ENCODE results near the gene NUAK2. TPM values are rescaled to one million over a fixed set of nuclear protein-coding genes. Genes with fewer than 3 reads are reported as not detected.

Gene NUAK2
- total and polyA plus RNA-seq, 8 donors: 0.58 to 16.5 (median 2.1) TPM

GRCh38 chr1:205344066-205344928 lies 22.8 kb upstream of the NUAK2 start:
- DNase-seq: peak; percentile 66 to 73
- H3K27ac ChIP-seq: peak overlapping the region in 1 of 5 donors; percentile 42
- H3K36me3 ChIP-seq: no peaks in the 10 kb centered on the region
- TF ChIP-seq CTCF (IDR thresholded peaks at IDR 0.05) (no peak), POLR2AphosphoS5 (IDR thresholded peaks at IDR 0.05) (peak in 1 of 3 donors; percentile 3)
- 5 to 19% (median 8%) methylated on average over 16 to 56 of the region's 59 CpGs for WGBS, 5 donors
- intact Hi-C loops (cut with DNase I; ENCODE audit: low total_unique reads): no loop called here
- peaks cover 15 to 20% (median 18%) of the 10 kb centered on the region in 4 donors for H3K4me1 ChIP-seq
- no peaks in the 10 kb centered on the region for H3K9me3 ChIP-seq
- peak overlapping the region; percentile 36 to 58 (median 44) for H3K4me3 ChIP-seq
- peaks cover 8 to 75% (median 22%) of the 10 kb centered on the region in 3 donors for H3K27me3 ChIP-seq

- 3 to 26% (median 5%) methylated on average over 8 to 63 of the region's 63 CpGs for WGBS, 5 donors
- peak overlapping the region in 1 of 5 donors; percentile 42 for H3K27ac ChIP-seq
- intact Hi-C loops (cut with DNase I; ENCODE audit: low total_unique reads): no loop called here
- no peaks in the 10 kb centered on the region for H3K9me3 ChIP-seq
- peak overlapping the region; percentile 36 to 58 (median 44) for H3K4me3 ChIP-seq
- peak in 1 of 2 donors; percentile 65 for DNase-seq
- H3K36me3 ChIP-seq: no peaks in the 10 kb centered on the region
- H3K4me1 ChIP-seq: peaks cover 15 to 20% (median 18%) of the 10 kb centered on the region in 4 donors
- TF ChIP-seq POLR2AphosphoS5 (IDR thresholded peaks at IDR 0.05) (no peak), CTCF (IDR thresholded peaks at IDR 0.05) (no peak), EP300 (IDR thresholded peaks at IDR 0.05) (no peak), POLR2A (IDR thresholded peaks at IDR 0.05) (no peak)
- H3K27me3 ChIP-seq: peaks cover 8 to 68% (median 22%) of the 10 kb centered on the region in 3 donors
Observed at GRCh38 chr1:205343431-205344065, 22.0 kb upstream of the NUAK2 start.

GRCh38 chr1:205342986-205343385 lies 21.4 kb upstream of the NUAK2 start:
- 71 to 86% (median 80%) methylated on average over 12 of the region's 12 CpGs for WGBS, 5 donors
- Histone ChIP-seq H3K27ac (no peak overlapping the region), H3K4me3 (peak overlapping the region in 3 of 4 donors; percentile 36 to 58 (median 41)), H3K4me1 (peaks cover 15 to 20% (median 18%) of the 10 kb centered on the region in 4 donors), H3K36me3 (no peaks in the 10 kb centered on the region), H3K27me3 (peaks cover 8 to 62% (median 22%) of the 10 kb centered on the region in 3 donors), H3K9me3 (no peaks in the 10 kb centered on the region)
- DNase-seq: no peak
- intact Hi-C loops (cut with DNase I; ENCODE audit: low total_unique reads): no loop called here
- TF ChIP-seq POLR2AphosphoS5 (IDR thresholded peaks at IDR 0.05) (no peak), POLR2A (IDR thresholded peaks at IDR 0.05) (no peak), EP300 (IDR thresholded peaks at IDR 0.05) (no peak), CTCF (IDR thresholded peaks at IDR 0.05) (no peak)

- no peak for DNase-seq
- H3K27me3 ChIP-seq: peaks cover 8 to 46% (median 22%) of the 10 kb centered on the region in 3 donors
- 89 to 100% (median 92%) methylated on average over 1 of the region's 1 CpG for WGBS, 5 donors
- no peak for TF ChIP-seq EP300 (IDR thresholded peaks at IDR 0.05)
- no peak for TF ChIP-seq CTCF (IDR thresholded peaks at IDR 0.05)
- TF ChIP-seq POLR2A (IDR thresholded peaks at IDR 0.05): no peak
- TF ChIP-seq POLR2AphosphoS5 (IDR thresholded peaks at IDR 0.05): no peak
- no peaks in the 10 kb centered on the region for H3K9me3 ChIP-seq
- no peak overlapping the region for H3K4me3 ChIP-seq
- intact Hi-C loops (cut with DNase I; ENCODE audit: low total_unique reads): no loop called here
- H3K27ac ChIP-seq: no peak overlapping the region
- H3K36me3 ChIP-seq: no peaks in the 10 kb centered on the region
- H3K4me1 ChIP-seq: peaks cover 15 to 20% (median 19%) of the 10 kb centered on the region in 4 donors
Observed at GRCh38 chr1:205340676-205341075, 19.1 kb upstream of the NUAK2 start.

All from stomach (tissue), 9 donors.